ENCODE results near the gene BNIP3.
"Not testable (repeated sequence)": the region's sequence is repeated elsewhere in the genome, so short reads cannot be mapped to it uniquely, and the experiment has no call there.

Gene BNIP3

GRCh38 chr10:132001238-132001972 lies 19.7 kb upstream of the BNIP3 start:
- Histone ChIP-seq H3K27ac (ENCODE audit: low read length) (no peak overlapping the region), H3K36me3 (ENCODE audit: insufficient read depth, low read depth, low read length) (no peaks in the 10 kb centered on the region), H3K27me3 (ENCODE audit: insufficient read depth, low read length) (no peaks in the 10 kb centered on the region; the same call in 1 of the 2 replicates), H3K9ac (ENCODE audit: low read depth, low read length) (no peak overlapping the region; the same call in 1 of the 2 replicates), H3K4me3 (ENCODE audit: low read length) (no peak overlapping the region), H3K9me3 (ENCODE audit: insufficient read depth, low read depth, low read length) (no peaks in the 10 kb centered on the region), H3K4me1 (ENCODE audit: insufficient read depth, low read length) (peaks cover 28% of the 10 kb centered on the region; the same call in 1 of the 2 replicates)

GRCh38 chr10:131998845-131999681 lies 17.3 kb upstream of the BNIP3 start:
- Histone ChIP-seq H3K4me3 (ENCODE audit: low read length) (no peak overlapping the region), H3K9me3 (ENCODE audit: insufficient read depth, low read depth, low read length) (no peaks in the 10 kb centered on the region), H3K4me1 (ENCODE audit: insufficient read depth, low read length) (peaks cover 27% of the 10 kb centered on the region; the same call in 1 of the 2 replicates), H3K9ac (ENCODE audit: low read depth, low read length) (no peak overlapping the region), H3K36me3 (ENCODE audit: insufficient read depth, low read depth, low read length) (no peaks in the 10 kb centered on the region), H3K27ac (ENCODE audit: low read length) (no peak overlapping the region), H3K27me3 (ENCODE audit: insufficient read depth, low read length) (no peaks in the 10 kb centered on the region; the same call in 1 of the 2 replicates)

GRCh38 chr10:131998050-131998844 lies 16.5 kb upstream of the BNIP3 start:
- Histone ChIP-seq H3K4me1 (ENCODE audit: insufficient read depth, low read length) (peaks cover 27% of the 10 kb centered on the region; the same call in 1 of the 2 replicates), H3K27ac (ENCODE audit: low read length) (no peak overlapping the region), H3K27me3 (ENCODE audit: insufficient read depth, low read length) (no peaks in the 10 kb centered on the region; the same call in 1 of the 2 replicates), H3K36me3 (ENCODE audit: insufficient read depth, low read depth, low read length) (no peaks in the 10 kb centered on the region), H3K4me3 (ENCODE audit: low read length) (no peak overlapping the region), H3K9ac (ENCODE audit: low read depth, low read length) (peak overlapping the region; percentile 38; the same call in 1 of the 2 replicates), H3K9me3 (ENCODE audit: insufficient read depth, low read depth, low read length) (no peaks in the 10 kb centered on the region)

GRCh38 chr10:131997366-131998049 lies 15.8 kb upstream of the BNIP3 start:
- Histone ChIP-seq H3K9ac (ENCODE audit: low read depth, low read length) (peak overlapping the region; percentile 38; the same call in 1 of the 2 replicates), H3K27me3 (ENCODE audit: insufficient read depth, low read length) (no peaks in the 10 kb centered on the region; the same call in 1 of the 2 replicates), H3K4me3 (ENCODE audit: low read length) (no peak overlapping the region), H3K4me1 (ENCODE audit: insufficient read depth, low read length) (peaks cover 24% of the 10 kb centered on the region; the same call in 1 of the 2 replicates), H3K36me3 (ENCODE audit: insufficient read depth, low read depth, low read length) (no peaks in the 10 kb centered on the region), H3K27ac (ENCODE audit: low read length) (no peak overlapping the region), H3K9me3 (ENCODE audit: insufficient read depth, low read depth, low read length) (no peaks in the 10 kb centered on the region)

- H3K27me3 ChIP-seq (ENCODE audit: insufficient read depth, low read length), result no peaks in the 10 kb centered on the region; the same call in 1 of the 2 replicates
- no peak overlapping the region for H3K4me3 ChIP-seq (ENCODE audit: low read length)
- no peak overlapping the region for H3K9ac ChIP-seq (ENCODE audit: low read depth, low read length)
- no peak overlapping the region for H3K27ac ChIP-seq (ENCODE audit: low read length)
- H3K9me3 ChIP-seq (ENCODE audit: insufficient read depth, low read depth, low read length), result no peaks in the 10 kb centered on the region
- H3K4me1 ChIP-seq (ENCODE audit: insufficient read depth, low read length), result peaks cover 17% of the 10 kb centered on the region; the same call in 1 of the 2 replicates
- no peaks in the 10 kb centered on the region for H3K36me3 ChIP-seq (ENCODE audit: insufficient read depth, low read depth, low read length)
Measured at GRCh38 chr10:131996466-131997365, 15.0 kb upstream of the BNIP3 start.

GRCh38 chr10:131994435-131994834 lies 12.7 kb upstream of the BNIP3 start:
- Histone ChIP-seq H3K4me3 (ENCODE audit: low read length) (no peak overlapping the region), H3K4me1 (ENCODE audit: insufficient read depth, low read length) (peaks cover 14% of the 10 kb centered on the region; the same call in 1 of the 2 replicates), H3K36me3 (ENCODE audit: insufficient read depth, low read depth, low read length) (no peaks in the 10 kb centered on the region), H3K27ac (ENCODE audit: low read length) (no peak overlapping the region), H3K27me3 (ENCODE audit: insufficient read depth, low read length) (no peaks in the 10 kb centered on the region; the same call in 1 of the 2 replicates), H3K9me3 (ENCODE audit: insufficient read depth, low read depth, low read length) (no peaks in the 10 kb centered on the region), H3K9ac (ENCODE audit: low read depth, low read length) (no peak overlapping the region)

GRCh38 chr10:131993275-131993674 lies 11.6 kb upstream of the BNIP3 start:
- no peaks in the 10 kb centered on the region for H3K9me3 ChIP-seq (ENCODE audit: insufficient read depth, low read depth, low read length)
- no peaks in the 10 kb centered on the region; the same call in 1 of the 2 replicates for H3K27me3 ChIP-seq (ENCODE audit: insufficient read depth, low read length)
- no peaks in the 10 kb centered on the region for H3K36me3 ChIP-seq (ENCODE audit: insufficient read depth, low read depth, low read length)
- no peak overlapping the region for H3K4me3 ChIP-seq (ENCODE audit: low read length)
- no peak overlapping the region for H3K9ac ChIP-seq (ENCODE audit: low read depth, low read length)
- peaks cover 10% of the 10 kb centered on the region; the same call in 1 of the 2 replicates for H3K4me1 ChIP-seq (ENCODE audit: insufficient read depth, low read length)
- H3K27ac ChIP-seq (ENCODE audit: low read length), result no peak overlapping the region

GRCh38 chr10:131991726-131992125 lies 10.0 kb upstream of the BNIP3 start:
- H3K4me1 ChIP-seq (ENCODE audit: insufficient read depth, low read length), result no peaks in the 10 kb centered on the region
- no peaks in the 10 kb centered on the region for H3K9me3 ChIP-seq (ENCODE audit: insufficient read depth, low read depth, low read length)
- H3K9ac ChIP-seq (ENCODE audit: low read depth, low read length), result no peak overlapping the region
- no peaks in the 10 kb centered on the region; the same call in 1 of the 2 replicates for H3K27me3 ChIP-seq (ENCODE audit: insufficient read depth, low read length)
- no peak overlapping the region for H3K27ac ChIP-seq (ENCODE audit: low read length)
- no peak overlapping the region for H3K4me3 ChIP-seq (ENCODE audit: low read length)
- no peaks in the 10 kb centered on the region for H3K36me3 ChIP-seq (ENCODE audit: insufficient read depth, low read depth, low read length)

- H3K27ac ChIP-seq (ENCODE audit: low read length); H3K4me1 ChIP-seq (ENCODE audit: insufficient read depth, low read length); H3K9ac ChIP-seq (ENCODE audit: low read depth, low read length); H3K36me3 ChIP-seq (ENCODE audit: insufficient read depth, low read depth, low read length); H3K9me3 ChIP-seq (ENCODE audit: insufficient read depth, low read depth, low read length); H3K4me3 ChIP-seq (ENCODE audit: low read length): not testable (repeated sequence)
- peaks cover 24% of the 10 kb centered on the region for H3K27me3 ChIP-seq (ENCODE audit: insufficient read depth, low read length)
Measured at GRCh38 chr10:131987786-131988185, 6.1 kb upstream of the BNIP3 start.

GRCh38 chr10:131987301-131987700 lies 5.6 kb upstream of the BNIP3 start:
- H3K9me3 ChIP-seq (ENCODE audit: insufficient read depth, low read depth, low read length); H3K9ac ChIP-seq (ENCODE audit: low read depth, low read length); H3K36me3 ChIP-seq (ENCODE audit: insufficient read depth, low read depth, low read length); H3K4me1 ChIP-seq (ENCODE audit: insufficient read depth, low read length); H3K27ac ChIP-seq (ENCODE audit: low read length); H3K4me3 ChIP-seq (ENCODE audit: low read length): not testable (repeated sequence)
- peaks cover 29% of the 10 kb centered on the region for H3K27me3 ChIP-seq (ENCODE audit: insufficient read depth, low read length)

Measured in iPS-20b (cell line).